ENCODE results near the gene KIRREL3. TPM values are rescaled to one million over a fixed set of nuclear protein-coding genes. Genes with fewer than 3 reads are reported as not detected.
A peak's percentile ranks its signal among the peaks of the same experiment; 100 is the strongest.

Gene KIRREL3
- total RNA-seq, 3 donors from 2014 or later: 0.32 to 0.33 TPM; not detected in 1

GRCh38 chr11:126495281-126496220, 505.0 kb downstream of the KIRREL3 start:
- H3K27me3 ChIP-seq: no peaks in the 10 kb centered on the region
- TF ChIP-seq POLR2A (IDR thresholded peaks at IDR 0.05): no peak
- TF ChIP-seq POLR2AphosphoS5 (IDR thresholded peaks at IDR 0.05): no peak
- TF ChIP-seq CTCF (IDR thresholded peaks at IDR 0.05): no peak
- intact Hi-C loops (cut with DNase I; ENCODE audit: low total_unique reads): no loop called here
- H3K36me3 ChIP-seq: no peaks in the 10 kb centered on the region
- DNase-seq (ENCODE audit: low spot score in 2 of 2): no peak
- H3K27ac ChIP-seq: no peak overlapping the region
- no peaks in the 10 kb centered on the region for H3K4me1 ChIP-seq
- no peak overlapping the region for H3K4me3 ChIP-seq
- no peaks in the 10 kb centered on the region for H3K9me3 ChIP-seq

GRCh38 chr11:126494831-126495230, 505.7 kb downstream of the KIRREL3 start:
- H3K9me3 ChIP-seq: no peaks in the 10 kb centered on the region
- H3K27me3 ChIP-seq: no peaks in the 10 kb centered on the region
- H3K4me1 ChIP-seq: no peaks in the 10 kb centered on the region
- H3K4me3 ChIP-seq: no peak overlapping the region
- intact Hi-C loops (cut with DNase I; ENCODE audit: low total_unique reads): no loop called here
- no peak for DNase-seq (ENCODE audit: low spot score in 2 of 2)
- no peak for TF ChIP-seq CTCF (IDR thresholded peaks at IDR 0.05)
- TF ChIP-seq POLR2A (IDR thresholded peaks at IDR 0.05): no peak
- no peak for TF ChIP-seq POLR2AphosphoS5 (IDR thresholded peaks at IDR 0.05)
- H3K36me3 ChIP-seq: no peaks in the 10 kb centered on the region
- no peak overlapping the region for H3K27ac ChIP-seq

GRCh38 chr11:126492331-126493082, 508.1 kb downstream of the KIRREL3 start:
- no peaks in the 10 kb centered on the region for H3K27me3 ChIP-seq
- TF ChIP-seq CTCF (IDR thresholded peaks at IDR 0.05): no peak
- TF ChIP-seq POLR2A (IDR thresholded peaks at IDR 0.05): no peak
- no peak for TF ChIP-seq POLR2AphosphoS5 (IDR thresholded peaks at IDR 0.05)
- no peak for DNase-seq (ENCODE audit: low spot score in 2 of 2)
- H3K36me3 ChIP-seq: no peaks in the 10 kb centered on the region
- intact Hi-C loops (cut with DNase I; ENCODE audit: low total_unique reads): no loop called here
- H3K27ac ChIP-seq: no peak overlapping the region
- H3K4me1 ChIP-seq: no peaks in the 10 kb centered on the region
- no peak overlapping the region for H3K4me3 ChIP-seq
- H3K9me3 ChIP-seq: no peaks in the 10 kb centered on the region

- Histone ChIP-seq H3K27ac (no peak overlapping the region), H3K27me3 (no peaks in the 10 kb centered on the region), H3K4me3 (no peak overlapping the region), H3K9me3 (no peaks in the 10 kb centered on the region), H3K4me1 (no peaks in the 10 kb centered on the region), H3K36me3 (no peaks in the 10 kb centered on the region)
- intact Hi-C loops (cut with DNase I; ENCODE audit: low total_unique reads): no loop called here
- TF ChIP-seq CTCF (IDR thresholded peaks at IDR 0.05): no peak
- no peak for TF ChIP-seq POLR2A (IDR thresholded peaks at IDR 0.05)
- no peak for TF ChIP-seq POLR2AphosphoS5 (IDR thresholded peaks at IDR 0.05)
- peak in 1 of 2 donors; percentile 35 for DNase-seq (ENCODE audit: low spot score in 2 of 2)
Observed at GRCh38 chr11:126491092-126491491, 509.5 kb downstream of the KIRREL3 start.
